Testis (tissue), 2 donors: ENCODE data around the gene ELL2.

Experiments used
- POLR2A ChIP-seq: fragments of 450-650 bp; IDR thresholded peaks from one replicate; pipeline ENCODE4 v1.6.1; 2017; ENCODE audit warnings: antibody characterized with exemption, mild to moderate bottlenecking, moderate library complexity
- TF ChIP-seq, protein P1 (sequence below), 3 experiments: fragments of 450-650 bp in 2 of 3; fragments of 200-600 bp in 1 of 3; sonication (generic) in 1 of 3; IDR thresholded peaks; one replicate each; pipeline ENCODE4 v1.5.1; 2016 to 2019; ENCODE audit warnings: antibody characterized with exemption in 3 of 3, mild to moderate bottlenecking in 2 of 3, moderate library complexity in 1 of 3

DNA sequence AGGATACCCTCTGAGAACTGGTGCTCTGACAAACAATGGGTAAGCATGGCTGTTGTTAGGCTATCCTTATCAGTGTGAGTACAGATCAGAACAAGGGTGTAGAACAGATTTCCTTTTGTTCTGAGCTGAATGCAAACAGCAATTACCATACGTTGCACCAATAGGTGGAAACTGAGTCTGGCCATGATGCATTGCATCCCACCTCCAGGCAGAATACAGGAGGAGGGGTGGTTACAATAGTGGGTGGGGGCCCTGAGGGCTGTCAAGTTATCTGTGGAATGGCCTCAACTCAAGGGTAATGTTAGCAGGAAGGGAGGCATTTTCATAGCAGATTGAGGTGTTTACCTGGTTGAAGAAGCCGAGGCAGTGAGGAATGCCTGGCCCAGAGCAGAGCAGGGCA, 84.9 kb downstream of the ELL2 start:
- TF ChIP-seq POLR2A, result no peak
- TF ChIP-seq, protein P1, sequence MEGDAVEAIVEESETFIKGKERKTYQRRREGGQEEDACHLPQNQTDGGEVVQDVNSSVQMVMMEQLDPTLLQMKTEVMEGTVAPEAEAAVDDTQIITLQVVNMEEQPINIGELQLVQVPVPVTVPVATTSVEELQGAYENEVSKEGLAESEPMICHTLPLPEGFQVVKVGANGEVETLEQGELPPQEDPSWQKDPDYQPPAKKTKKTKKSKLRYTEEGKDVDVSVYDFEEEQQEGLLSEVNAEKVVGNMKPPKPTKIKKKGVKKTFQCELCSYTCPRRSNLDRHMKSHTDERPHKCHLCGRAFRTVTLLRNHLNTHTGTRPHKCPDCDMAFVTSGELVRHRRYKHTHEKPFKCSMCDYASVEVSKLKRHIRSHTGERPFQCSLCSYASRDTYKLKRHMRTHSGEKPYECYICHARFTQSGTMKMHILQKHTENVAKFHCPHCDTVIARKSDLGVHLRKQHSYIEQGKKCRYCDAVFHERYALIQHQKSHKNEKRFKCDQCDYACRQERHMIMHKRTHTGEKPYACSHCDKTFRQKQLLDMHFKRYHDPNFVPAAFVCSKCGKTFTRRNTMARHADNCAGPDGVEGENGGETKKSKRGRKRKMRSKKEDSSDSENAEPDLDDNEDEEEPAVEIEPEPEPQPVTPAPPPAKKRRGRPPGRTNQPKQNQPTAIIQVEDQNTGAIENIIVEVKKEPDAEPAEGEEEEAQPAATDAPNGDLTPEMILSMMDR (IDR thresholded peaks at IDR 0.05), result no peak
